ENCODE data around the gene TCFL5. TPM values are rescaled to one million over a fixed set of nuclear protein-coding genes. Genes with fewer than 3 reads are reported as not detected.

Gene TCFL5
- polyA plus RNA-seq, 3 donors = 0.38 to 3.5 (median 0.89) TPM

GRCh38 chr20:62799459-62799858 is 62.2 kb downstream of the TCFL5 start:
- DNase-seq = no peak
- Histone ChIP-seq H3K36me3 (replicated peaks in 1 of 2; ENCODE audit: control insufficient read depth in 1 of 2, insufficient read depth in 2 of 2, low read length in 2 of 2) (peaks cover 24 to 35% of the 10 kb centered on the region in 2 donors), H3K4me2 (replicated peaks; ENCODE audit: extremely low read depth, low read length, poor library complexity, severe bottlenecking) (no peak overlapping the region), H4K20me1 (ENCODE audit: insufficient read depth, low read length) (peaks cover 13% of the 10 kb centered on the region), H3K9ac (ENCODE audit: insufficient read depth, low read length, poor library complexity, severe bottlenecking) (no peak overlapping the region), H2AFZ (ENCODE audit: insufficient read depth, low read depth, low read length, poor library complexity, severe bottlenecking) (no peak overlapping the region), H3K27me3 (ENCODE audit: control insufficient read depth in 2 of 2, insufficient read depth in 2 of 2, low read length in 2 of 2) (no peaks in the 10 kb centered on the region), H3K9me3 (replicated peaks in 1 of 2; ENCODE audit: control insufficient read depth in 1 of 2, insufficient read depth in 1 of 2, low read length in 2 of 2) (no peaks in the 10 kb centered on the region), H3K4me3 (replicated peaks in 1 of 3; ENCODE audit: low read depth in 2 of 3, low read length in 3 of 3) (no peak overlapping the region), H3K27ac (ENCODE audit: low read depth in 1 of 2, low read length in 2 of 2) (no peak overlapping the region), H3K79me2 (ENCODE audit: insufficient read depth, low read length) (peaks cover 14% of the 10 kb centered on the region), H3K4me1 (ENCODE audit: control insufficient read depth in 1 of 2, insufficient read depth in 2 of 2, low read length in 2 of 2) (peaks cover 57 to 64% of the 10 kb centered on the region in 2 donors)
- intact Hi-C loops (cut with micrococcal nuclease) = loop anchor here (5.0 to 10.0 kb wide), 3 partner anchors 125 to 395 kb away; partner anchors contain the start of genes CABLES2 (in 2 of the 2) and DIDO1 (in 1 of the 2)
- no peak for TF ChIP-seq CTCF (IDR thresholded peaks at IDR 0.05)
- 98% methylated on average over 5 of the region's 19 CpGs for WGBS (ENCODE audit: insufficient coverage)
- H3K36me3 Mint-ChIP-seq = peaks cover 37 to 40% of the 10 kb centered on the region in 2 donors
- H3K4me1 Mint-ChIP-seq = peaks cover 60% of the 10 kb centered on the region
- no peak overlapping the region for H3K4me3 Mint-ChIP-seq
- peaks cover 0 to 6% (median 2%) of the 10 kb centered on the region in 3 donors for H3K27me3 Mint-ChIP-seq (ENCODE audit: low read depth in 3 of 3)
- H3K27ac Mint-ChIP-seq = peak overlapping the region in 1 of 7 donors; percentile 13
- peaks cover 0 to 3% (median 0%) of the 10 kb centered on the region in 7 donors for H3K9me3 Mint-ChIP-seq

GRCh38 chr20:62799036-62799435 is 62.6 kb downstream of the TCFL5 start:
- Histone ChIP-seq H4K20me1 (ENCODE audit: insufficient read depth, low read length) (peaks cover 13% of the 10 kb centered on the region), H3K9ac (ENCODE audit: insufficient read depth, low read length, poor library complexity, severe bottlenecking) (no peak overlapping the region), H3K4me1 (ENCODE audit: control insufficient read depth in 1 of 2, insufficient read depth in 2 of 2, low read length in 2 of 2) (peaks cover 54 to 62% of the 10 kb centered on the region in 2 donors), H3K36me3 (replicated peaks in 1 of 2; ENCODE audit: control insufficient read depth in 1 of 2, insufficient read depth in 2 of 2, low read length in 2 of 2) (peaks cover 24 to 35% of the 10 kb centered on the region in 2 donors), H3K4me3 (replicated peaks in 1 of 3; ENCODE audit: low read depth in 2 of 3, low read length in 3 of 3) (no peak overlapping the region), H2AFZ (ENCODE audit: insufficient read depth, low read depth, low read length, poor library complexity, severe bottlenecking) (no peak overlapping the region), H3K27ac (ENCODE audit: low read depth in 1 of 2, low read length in 2 of 2) (no peak overlapping the region), H3K79me2 (ENCODE audit: insufficient read depth, low read length) (peaks cover 14% of the 10 kb centered on the region), H3K27me3 (ENCODE audit: control insufficient read depth in 2 of 2, insufficient read depth in 2 of 2, low read length in 2 of 2) (no peaks in the 10 kb centered on the region), H3K9me3 (replicated peaks in 1 of 2; ENCODE audit: control insufficient read depth in 1 of 2, insufficient read depth in 1 of 2, low read length in 2 of 2) (no peaks in the 10 kb centered on the region), H3K4me2 (replicated peaks; ENCODE audit: extremely low read depth, low read length, poor library complexity, severe bottlenecking) (no peak overlapping the region)
- peak overlapping the region in 1 of 7 donors; percentile 13 for H3K27ac Mint-ChIP-seq
- no peak for TF ChIP-seq CTCF (IDR thresholded peaks at IDR 0.05)
- peaks cover 0 to 3% (median 0%) of the 10 kb centered on the region in 7 donors for H3K9me3 Mint-ChIP-seq
- H3K36me3 Mint-ChIP-seq = peaks cover 37 to 40% of the 10 kb centered on the region in 2 donors
- no peak overlapping the region for H3K4me3 Mint-ChIP-seq
- peaks cover 0 to 5% (median 2%) of the 10 kb centered on the region in 3 donors for H3K27me3 Mint-ChIP-seq (ENCODE audit: low read depth in 3 of 3)
- intact Hi-C loops (cut with micrococcal nuclease) = loop anchor here (5.0 to 10.0 kb wide), 3 partner anchors 126 to 394 kb away; partner anchors contain the start of genes CABLES2 (in 2 of the 2) and DIDO1 (in 1 of the 2)
- H3K4me1 Mint-ChIP-seq = peaks cover 57% of the 10 kb centered on the region
- WGBS (ENCODE audit: insufficient coverage) = 100% methylated on average over 7 of the region's 8 CpGs
- no peak for DNase-seq

All from CD14-positive monocyte (primary cell).